IMR-90 (cell line): Measurements from ENCODE around the gene TM7SF2. TPM values are rescaled to one million over a fixed set of nuclear protein-coding genes. Genes with fewer than 3 reads are reported as not detected.

Experiments
- ATAC-seq: fragments of 200-7000 bp; cut with Tn5 transposase; 2 replicates; pipeline ENCODE4 v1.9.1; 2020; ENCODE audit warnings: low read depth, mild to moderate bottlenecking, moderate library complexity
- BruUV-seq: library from RNA; stranded (reverse); fragments of 400-500 nt; replicated peaks from 2 replicates; lab custom pipeline; 2021; lab: Mats Ljungman, UMichigan
- CTCF ChIA-PET: fragments of 300-600 bp; formaldehyde crosslinking; extraction: SDS; loops from one replicate; lab custom pipeline; 2021; ENCODE audit warnings: antibody characterized with exemption; lab: Yijun Ruan, JAX
- POLR2A ChIA-PET: fragments of 300-600 bp; sonication (Branson Sonifier 250); formaldehyde crosslinking; loops from one replicate; lab custom pipeline; 2022; ENCODE audit warnings: antibody characterized with exemption; ENCODE audit not compliant: unreplicated experiment; lab: Charles Lee
- DNase-seq: peaks from one replicate; pipeline ENCODE4 v3.0.0; 2013
- H2AFZ ChIP-seq: replicated peaks from 2 replicates; pipeline ENCODE3; 2013; ENCODE audit warnings: low read length, mild to moderate bottlenecking; ENCODE audit not compliant: poor library complexity
- H2AK5ac ChIP-seq: 2 replicates; pipeline ENCODE4 v1.6.1; 2013; ENCODE audit warnings: low read depth, low read length, inconsistent platforms
- H2AK9ac ChIP-seq: replicated peaks from 2 replicates; pipeline ENCODE3; 2013; ENCODE audit warnings: mild to moderate bottlenecking, low read depth, low read length, moderate library complexity; ENCODE audit not compliant: poor library complexity
- H2BK120ac ChIP-seq: 2 replicates; pipeline ENCODE4 v1.6.1; 2013; ENCODE audit warnings: low read depth, low read length, inconsistent platforms
- H2BK15ac ChIP-seq: 3 replicates; pipeline ENCODE4 v1.6.1; 2013; ENCODE audit warnings: low read depth, low read length, inconsistent platforms
- H2BK20ac ChIP-seq: 2 replicates; pipeline ENCODE4 v1.6.1; 2013; ENCODE audit warnings: low read depth, mild to moderate bottlenecking, inconsistent platforms, low read length, moderate library complexity
- H2BK5ac ChIP-seq: 2 replicates; pipeline ENCODE4 v1.6.1; 2013; ENCODE audit warnings: mild to moderate bottlenecking, low read depth, low read length, inconsistent platforms; ENCODE audit not compliant: poor library complexity, severe bottlenecking
- H3K14ac ChIP-seq: replicated peaks from 2 replicates; pipeline ENCODE4 v1.6.1; 2013; ENCODE audit warnings: low read depth, low read length, inconsistent platforms
- H3K18ac ChIP-seq: 2 replicates; pipeline ENCODE4 v1.6.1; 2013; ENCODE audit warnings: low read depth, low read length, control low read depth
- H3K23ac ChIP-seq: 2 replicates; pipeline ENCODE4 v1.6.1; 2013; ENCODE audit warnings: low read depth, low read length, inconsistent platforms
- H3K27ac ChIP-seq: 2 replicates; pipeline ENCODE4 v1.5.1; 2013; ENCODE audit warnings: mild to moderate bottlenecking, control low read depth, low read length; ENCODE audit not compliant: insufficient read depth
- H3K27me3 ChIP-seq: 2 replicates; pipeline ENCODE4 v1.6.1; 2013; ENCODE audit warnings: low read length; ENCODE audit not compliant: control insufficient read depth, insufficient read depth
- H3K36me3 ChIP-seq: 2 replicates; pipeline ENCODE4 v1.6.1; 2013; ENCODE audit warnings: low read length, mixed read lengths; ENCODE audit not compliant: control insufficient read depth, insufficient read depth
- H3K4ac ChIP-seq: 2 replicates; pipeline ENCODE4 v1.6.1; 2013; ENCODE audit warnings: low read depth, low read length, inconsistent platforms
- H3K4me1 ChIP-seq: 2 replicates; pipeline ENCODE4 v1.6.1; 2013; ENCODE audit warnings: low read length, mixed read lengths; ENCODE audit not compliant: control insufficient read depth, insufficient read depth
- H3K4me2 ChIP-seq: 2 replicates; pipeline ENCODE4 v1.6.1; 2013; ENCODE audit warnings: low read depth, mild to moderate bottlenecking, control low read depth, low read length, moderate library complexity
- H3K4me3 ChIP-seq: 2 replicates; pipeline ENCODE4 v1.5.1; 2013; ENCODE audit warnings: low read depth, mild to moderate bottlenecking, control low read depth, low read length, moderate library complexity; ENCODE audit not compliant: insufficient read depth
- H3K56ac ChIP-seq: 2 replicates; pipeline ENCODE4 v1.6.1; 2013; ENCODE audit warnings: low read length, inconsistent platforms; ENCODE audit not compliant: insufficient read depth; ENCODE audit errors: extremely low read depth
- H3K79me1 ChIP-seq, 2 experiments: 2 replicates each; pipeline ENCODE4 v1.6.1; 2013; ENCODE audit warnings: low read length in 2 of 2, inconsistent platforms in 1 of 2, low read depth in 1 of 2
- H3K9ac ChIP-seq: 2 replicates; pipeline ENCODE4 v1.6.1; 2013; ENCODE audit warnings: low read depth, low read length, control low read depth
- H3K9me1 ChIP-seq: 2 replicates; pipeline ENCODE4 v1.6.1; 2013; ENCODE audit warnings: low read length, inconsistent platforms; ENCODE audit not compliant: insufficient read depth
- H3K9me3 ChIP-seq: 2 replicates; pipeline ENCODE4 v1.6.1; 2013; ENCODE audit warnings: low read length; ENCODE audit not compliant: control insufficient read depth, insufficient read depth
- H4K20me1 ChIP-seq: 2 replicates; pipeline ENCODE4 v1.6.1; 2013; ENCODE audit warnings: low read length, inconsistent platforms; ENCODE audit not compliant: insufficient read depth
- H4K5ac ChIP-seq: 2 replicates; pipeline ENCODE4 v1.6.1; 2013; ENCODE audit warnings: mild to moderate bottlenecking, low read depth, low read length, control low read depth
- H4K8ac ChIP-seq, 2 experiments: 2 replicates each; pipeline ENCODE4 v1.6.1; 2013; ENCODE audit warnings: low read depth in 2 of 2, low read length in 2 of 2, control low read depth in 1 of 2, inconsistent platforms in 1 of 2
- H4K91ac ChIP-seq: 2 replicates; pipeline ENCODE4 v1.6.1; 2013; ENCODE audit warnings: low read depth, low read length, inconsistent platforms; ENCODE audit not compliant: insufficient read depth
- CHD1 ChIP-seq: IDR thresholded peaks from 2 replicates; pipeline ENCODE4 v1.6.1; 2012; ENCODE audit warnings: low read depth, low read length, improper control_type of control experiment
- MAZ ChIP-seq: IDR thresholded peaks from 2 replicates; pipeline ENCODE4 v1.6.1; 2012; ENCODE audit warnings: low read depth, mild to moderate bottlenecking, low read length, improper control_type of control experiment, moderate library complexity, borderline replicate concordance
- POLR2A ChIP-seq: IDR thresholded peaks from 2 replicates; pipeline ENCODE4 v1.6.1; 2012; ENCODE audit warnings: mild to moderate bottlenecking, low read depth, low read length
- RCOR1 ChIP-seq: IDR thresholded peaks from 2 replicates; pipeline ENCODE4 v1.6.1; 2012; ENCODE audit warnings: mild to moderate bottlenecking, low read length, improper control_type of control experiment; ENCODE audit not compliant: insufficient replicate concordance
- USF2 ChIP-seq: fragments of 150-350 bp; IDR thresholded peaks from 2 replicates; pipeline ENCODE4 v1.6.1; 2017; ENCODE audit warnings: mild to moderate bottlenecking, antibody characterized with exemption, low read length, low read depth
- WGBS, 2 experiments: methylation state at CpG; one replicate each; pipeline versions ENCODE4 v1.1.5 to v1.1.7; 2013; ENCODE audit warnings: missing lambda C conversion rate in 2 of 2; ENCODE audit not compliant: insufficient read length in 1 of 2; ENCODE audit errors: extremely low coverage in 2 of 2; 5-methylcytosine and 5-hydroxymethylcytosine counted together
- dilution Hi-C: fragments of 300-500 bp; cut with HindIII; formaldehyde crosslinking; loops from one replicate; pipeline ENCODE4 v1.14.3; 2018; ENCODE audit warnings: low sequenced_read_pairs; ENCODE audit not compliant: unreplicated experiment
- in situ Hi-C: fragments of 300-500 bp; cut with MboI; formaldehyde crosslinking; loops from 3 replicates; pipeline ENCODE4 v1.14.3; 2019; ENCODE audit warnings: low sequenced_read_pairs, inconsistent platforms, mixed read lengths
- intact Hi-C: fragments of 100-400 bp; cut with micrococcal nuclease; formaldehyde crosslinking; loops from 2 replicates; pipeline ENCODE4 v1.10.0; 2022
- polyA plus RNA-seq, 3 experiments: library from polyadenylated mRNA; depleted of rRNA; stranded (reverse); fragments of >200 nt; gene quantifications; 2 replicates each; pipeline ENCODE4 v1.2.3, GENCODE V29; 2012; ENCODE audit warnings: low replicate concordance in 1 of 3
- total RNA-seq: library from RNA; depleted of rRNA; stranded (reverse); fragments of >200 nt; gene quantifications from 2 replicates; pipeline ENCODE4 v1.2.3, GENCODE V29; 2012
- TF ChIP-seq, protein P1 (sequence below): conservative IDR thresholded peaks from 2 replicates; pipeline ENCODE4 v1.5.1; 2012; ENCODE audit warnings: mild to moderate bottlenecking, low read depth, low read length, improper control_type of control experiment

TM7SF2 gene
- total and polyA plus RNA-seq, 2 of the 4 experiments (the other 2 are of a cell fraction): 5.7 to 7.6 TPM

DNA sequence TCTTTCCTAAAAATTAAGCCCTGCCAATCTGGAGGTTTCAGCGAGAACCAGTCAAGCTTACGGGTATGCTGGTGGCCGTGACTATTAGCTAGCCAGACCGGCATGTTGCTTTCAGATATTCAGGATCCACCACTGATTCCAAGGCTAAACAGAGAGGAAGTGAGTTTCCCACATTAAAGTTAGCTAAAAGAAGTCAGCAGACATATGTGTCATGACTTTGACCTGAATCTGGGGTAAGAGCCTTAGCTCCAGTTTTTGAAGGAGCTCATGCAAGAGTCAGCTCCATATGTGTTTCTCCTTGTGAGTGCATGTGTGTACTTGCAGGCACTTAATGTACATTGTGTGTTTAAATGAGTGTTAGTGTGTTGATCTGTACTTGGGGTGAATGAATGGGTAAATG is 26.2 kb upstream of the TM7SF2 start:
- Histone ChIP-seq H3K79me1 (peaks cover 36 to 49% of the 10 kb centered on the region in 2 experiments), H3K36me3 (peaks cover 34% of the 10 kb centered on the region), H2BK5ac (no peak overlapping the region), H3K9ac (no peak overlapping the region), H2BK15ac (no peak overlapping the region), H2BK120ac (no peak overlapping the region), H3K27ac (no peak overlapping the region), H3K27me3 (no peaks in the 10 kb centered on the region), H3K4me3 (no peak overlapping the region), H3K14ac (no peak overlapping the region), H2AK5ac (no peak overlapping the region), H3K4ac (no peak overlapping the region), H3K56ac (no peak overlapping the region), H4K91ac (no peak overlapping the region), H4K20me1 (no peaks in the 10 kb centered on the region; the same call in 1 of the 2 replicates), H3K23ac (no peak overlapping the region), H4K5ac (no peak overlapping the region), H3K4me2 (no peak overlapping the region), H2AK9ac (no peak overlapping the region), H3K4me1 (peaks cover 4% of the 10 kb centered on the region; the same call in 1 of the 2 replicates), H3K9me1 (no peaks in the 10 kb centered on the region; the same call in 1 of the 2 replicates), H2BK20ac (no peak overlapping the region), H3K9me3 (no peaks in the 10 kb centered on the region), H2AFZ (no peak overlapping the region), H3K18ac (no peak overlapping the region), H4K8ac (no peak overlapping the region)
- dilution Hi-C loops: no loop called here
- no peak for TF ChIP-seq RCOR1
- TF ChIP-seq, protein P1, sequence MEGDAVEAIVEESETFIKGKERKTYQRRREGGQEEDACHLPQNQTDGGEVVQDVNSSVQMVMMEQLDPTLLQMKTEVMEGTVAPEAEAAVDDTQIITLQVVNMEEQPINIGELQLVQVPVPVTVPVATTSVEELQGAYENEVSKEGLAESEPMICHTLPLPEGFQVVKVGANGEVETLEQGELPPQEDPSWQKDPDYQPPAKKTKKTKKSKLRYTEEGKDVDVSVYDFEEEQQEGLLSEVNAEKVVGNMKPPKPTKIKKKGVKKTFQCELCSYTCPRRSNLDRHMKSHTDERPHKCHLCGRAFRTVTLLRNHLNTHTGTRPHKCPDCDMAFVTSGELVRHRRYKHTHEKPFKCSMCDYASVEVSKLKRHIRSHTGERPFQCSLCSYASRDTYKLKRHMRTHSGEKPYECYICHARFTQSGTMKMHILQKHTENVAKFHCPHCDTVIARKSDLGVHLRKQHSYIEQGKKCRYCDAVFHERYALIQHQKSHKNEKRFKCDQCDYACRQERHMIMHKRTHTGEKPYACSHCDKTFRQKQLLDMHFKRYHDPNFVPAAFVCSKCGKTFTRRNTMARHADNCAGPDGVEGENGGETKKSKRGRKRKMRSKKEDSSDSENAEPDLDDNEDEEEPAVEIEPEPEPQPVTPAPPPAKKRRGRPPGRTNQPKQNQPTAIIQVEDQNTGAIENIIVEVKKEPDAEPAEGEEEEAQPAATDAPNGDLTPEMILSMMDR: no peak
- TF ChIP-seq CHD1: no peak
- no peak for TF ChIP-seq POLR2A
- TF ChIP-seq USF2: no peak
- TF ChIP-seq MAZ: no peak
- in situ Hi-C loops: no loop called here
- WGBS, 2 experiments: no CpG with 5 or more reads among the region's 4 CpGs
- intact Hi-C loops: loop anchor here (2.0 kb wide), 1 partner anchor 45 kb away; the partner anchor contains the start of gene SAC3D1
- ChIA-PET CTCF (no interaction called here), POLR2A (interaction anchor here (1.7 kb wide), 1 partner anchor 11 kb away, joined by 4 read pairs; no protein-coding TSS in a partner anchor)
- DNase-seq (no peak), ATAC-seq (no peak)
- BruUV-seq: no TSS peak
